Prostate gland (tissue), 2 donors: ENCODE data around the gene UTP3. TPM values are rescaled to one million over a fixed set of nuclear protein-coding genes. Genes with fewer than 3 reads are reported as not detected.

Experiments
- DNase-seq: peaks from one replicate; pipeline ENCODE4 v3.0.0-alpha.2; 2019; ENCODE audit warnings: low spot score
- H3K27ac ChIP-seq, 2 donors: fragments of 200-600 bp; sonication (generic); 2 replicates each; pipeline ENCODE4 v1.5.1; 2017 to 2019
- H3K27me3 ChIP-seq: fragments of 200-600 bp; sonication (generic); replicated peaks from 2 replicates; pipeline ENCODE4 v1.5.1; 2019; ENCODE audit not compliant: insufficient read depth
- H3K36me3 ChIP-seq, 2 donors: fragments of 200-600 bp; sonication (generic); 1 replicate in 1 of 2; 2 replicates in 1 of 2; pipeline versions ENCODE4 v1.5.1 to v1.8.1; 2017 to 2019
- H3K4me1 ChIP-seq: fragments of 200-600 bp; sonication (generic); replicated peaks from 2 replicates; pipeline ENCODE4 v1.5.1; 2019
- H3K4me3 ChIP-seq, 2 donors: fragments of 200-600 bp; sonication (generic); 2 replicates each; pipeline ENCODE4 v1.5.1; 2017 to 2019
- H3K9me3 ChIP-seq: fragments of 200-600 bp; sonication (generic); 2 replicates; pipeline ENCODE4 v1.5.1; 2017
- CTCF ChIP-seq, 4 experiments: fragments of 200-600 bp in 2 of 4; fragments of 450-650 bp in 2 of 4; sonication (generic) in 2 of 4; IDR thresholded peaks; 1 replicate in 3 of 4; 2 replicates in 1 of 4; pipeline ENCODE4 v1.5.1; 2016 to 2019; ENCODE audit warnings: antibody characterized with exemption in 4 of 4, mild to moderate bottlenecking in 2 of 4, moderate library complexity in 2 of 4
- POLR2A ChIP-seq: fragments of 450-650 bp; IDR thresholded peaks from one replicate; pipeline ENCODE4 v1.6.1; 2016; ENCODE audit warnings: antibody characterized with exemption, mild to moderate bottlenecking
- POLR2AphosphoS5 ChIP-seq: sonication (generic); formaldehyde crosslinking; IDR thresholded peaks from one replicate; pipeline ENCODE4 v1.6.1; 2017; ENCODE audit warnings: antibody characterized with exemption
- WGBS: methylation state at CpG from one replicate; pipeline ENCODE4 v1.1.5; 2018; 5-methylcytosine and 5-hydroxymethylcytosine counted together
- intact Hi-C: fragments of 100-400 bp; cut with DNase I; formaldehyde crosslinking; loops from one replicate; pipeline ENCODE4 v1.14.2; 2022
- total RNA-seq, 2 donors: library from RNA; depleted of rRNA; stranded (reverse); fragments of >200 nt; gene quantifications; one replicate each; pipeline ENCODE4 v1.1.0, GENCODE V29; 2016

Gene UTP3
- total RNA-seq, 2 donors from 2014 or later, result 13.4 to 19.7 TPM

GRCh38 chr4:70711599-70711998 lies 23.3 kb downstream of the UTP3 start:
- TF ChIP-seq POLR2A (no peak), CTCF (IDR thresholded peaks at IDR 0.05) (no peak), POLR2AphosphoS5 (no peak)
- intact Hi-C loops, result no loop called here
- DNase-seq, result no peak
- Histone ChIP-seq H3K4me1 (peaks cover 4% of the 10 kb centered on the region), H3K27me3 (no peaks in the 10 kb centered on the region), H3K4me3 (no peak overlapping the region), H3K27ac (no peak overlapping the region), H3K9me3 (no peaks in the 10 kb centered on the region), H3K36me3 (no peaks in the 10 kb centered on the region)
- WGBS, result 60% methylated on average over 3 of the region's 3 CpGs

- intact Hi-C loops, result no loop called here
- 72% methylated on average over 3 of the region's 3 CpGs for WGBS
- no peaks in the 10 kb centered on the region for H3K9me3 ChIP-seq
- H3K27ac ChIP-seq, result no peak overlapping the region
- TF ChIP-seq CTCF (IDR thresholded peaks at IDR 0.05) (no peak), POLR2AphosphoS5 (no peak), POLR2A (no peak)
- peaks cover 3% of the 10 kb centered on the region for H3K4me1 ChIP-seq
- no peak for DNase-seq
- H3K4me3 ChIP-seq, result no peak overlapping the region
- no peaks in the 10 kb centered on the region for H3K36me3 ChIP-seq
- no peaks in the 10 kb centered on the region for H3K27me3 ChIP-seq
Measured at GRCh38 chr4:70712150-70712549, 23.8 kb downstream of the UTP3 start.

GRCh38 chr4:70712604-70713452 lies 24.5 kb downstream of the UTP3 start:
- 90% methylated on average over 7 of the region's 7 CpGs for WGBS
- Histone ChIP-seq H3K27ac (no peak overlapping the region), H3K4me3 (no peak overlapping the region), H3K4me1 (peaks cover 3% of the 10 kb centered on the region), H3K9me3 (no peaks in the 10 kb centered on the region), H3K27me3 (no peaks in the 10 kb centered on the region), H3K36me3 (no peaks in the 10 kb centered on the region)
- TF ChIP-seq CTCF (IDR thresholded peaks at IDR 0.05) (no peak), POLR2A (no peak), POLR2AphosphoS5 (no peak)
- no peak for DNase-seq
- intact Hi-C loops, result no loop called here

GRCh38 chr4:70713453-70714078 lies 25.2 kb downstream of the UTP3 start:
- Histone ChIP-seq H3K4me1 (peaks cover 3% of the 10 kb centered on the region), H3K27ac (peak overlapping the region in 1 of 2 donors; percentile 3)

More at GRCh38 chr4:70713453-70714078, 25.2 kb downstream of the UTP3 start:
- 38% methylated on average over 7 of the region's 7 CpGs for WGBS
- intact Hi-C loops, result no loop called here
- Histone ChIP-seq H3K4me3 (no peak overlapping the region), H3K27me3 (no peaks in the 10 kb centered on the region), H3K9me3 (no peaks in the 10 kb centered on the region), H3K36me3 (no peaks in the 10 kb centered on the region)
- TF ChIP-seq POLR2AphosphoS5 (no peak), POLR2A (no peak), CTCF (IDR thresholded peaks at IDR 0.05) (no peak)
- DNase-seq, result no peak
